Urinary bladder (tissue), 4 donors: ENCODE results near the gene RUSF1. TPM values are rescaled to one million over a fixed set of nuclear protein-coding genes. Genes with fewer than 3 reads are reported as not detected.
"Not testable (repeated sequence)": the region's sequence is repeated elsewhere in the genome, so short reads cannot be mapped to it uniquely, and the experiment has no call there.

Experiments
- DNase-seq: peaks from one replicate; pipeline ENCODE4 v3.0.0-alpha.2; 2015; ENCODE audit errors: extremely low spot score
- H3K27ac ChIP-seq: one replicate; pipeline ENCODE4 v1.5.1; 2013; ENCODE audit warnings: low read depth, mild to moderate bottlenecking, moderate library complexity
- H3K36me3 ChIP-seq: one replicate; pipeline ENCODE4 v1.6.1; 2013; ENCODE audit warnings: mild to moderate bottlenecking, moderate library complexity; ENCODE audit not compliant: insufficient read depth
- H3K4me1 ChIP-seq: one replicate; pipeline ENCODE4 v1.6.1; 2013; ENCODE audit warnings: mild to moderate bottlenecking, moderate library complexity; ENCODE audit not compliant: insufficient read depth
- H3K4me3 ChIP-seq: one replicate; pipeline ENCODE4 v1.5.1; 2013; ENCODE audit warnings: low read depth, low read length
- WGBS: extraction: QIAGEN DNeasy Blood & Tissue Kit; methylation state at CpG from one replicate; pipeline ENCODE4 v1.1.7; 2013; 5-methylcytosine and 5-hydroxymethylcytosine counted together
- polyA plus RNA-seq: library from polyadenylated mRNA; stranded (reverse); fragments of 200-250 nt; gene quantifications from one replicate; pipeline ENCODE4 v1.2.3, GENCODE V29; 2013
- total RNA-seq: library from RNA; depleted of rRNA; stranded (reverse); fragments of >200 nt; gene quantifications from one replicate; pipeline ENCODE4 v1.2.3, GENCODE V29; 2014
- donor health status: healthy with polysubstance abuse.
- donor health status: healthy.

The RUSF1 gene
- total and polyA plus RNA-seq, 2 donors = 59.4 TPM

DNA sequence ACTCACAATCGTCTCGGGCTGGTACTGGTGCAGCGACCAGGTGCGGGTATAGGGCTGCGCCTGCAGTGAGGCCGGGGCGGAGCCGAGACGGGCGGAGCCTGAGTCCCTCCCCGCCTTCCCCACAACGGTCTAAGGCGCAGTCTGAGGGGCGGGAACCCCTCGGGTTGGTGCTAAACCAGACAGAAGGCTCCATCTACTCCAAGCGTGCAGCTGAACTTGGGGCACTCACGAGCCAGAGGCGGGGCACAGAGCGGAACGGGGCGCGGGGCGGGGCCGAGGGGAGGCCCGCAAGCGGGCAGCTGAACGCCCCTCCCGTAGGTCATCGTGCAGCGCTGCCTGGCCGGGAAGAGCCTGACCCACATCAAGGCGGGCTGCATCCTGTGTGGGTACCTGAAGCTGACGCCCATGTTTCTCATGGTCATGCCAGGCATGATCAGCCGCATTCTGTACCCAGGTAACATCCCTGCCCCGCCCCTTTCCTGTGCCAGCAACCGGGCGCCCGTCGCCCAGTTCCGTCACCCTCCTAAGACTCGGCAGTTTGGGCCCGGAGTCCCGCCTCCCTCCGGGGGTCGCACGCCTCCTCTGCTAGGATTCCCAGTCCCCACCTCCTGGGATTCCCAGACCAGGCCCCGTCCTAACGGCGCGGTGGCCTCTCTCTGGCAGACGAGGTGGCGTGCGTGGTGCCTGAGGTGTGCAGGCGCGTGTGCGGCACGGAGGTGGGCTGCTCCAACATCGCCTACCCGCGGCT is 20.3 kb downstream of the RUSF1 start:
- under 1% methylated on average over 60 of the region's 60 CpGs for WGBS
- no peak for DNase-seq

DNA sequence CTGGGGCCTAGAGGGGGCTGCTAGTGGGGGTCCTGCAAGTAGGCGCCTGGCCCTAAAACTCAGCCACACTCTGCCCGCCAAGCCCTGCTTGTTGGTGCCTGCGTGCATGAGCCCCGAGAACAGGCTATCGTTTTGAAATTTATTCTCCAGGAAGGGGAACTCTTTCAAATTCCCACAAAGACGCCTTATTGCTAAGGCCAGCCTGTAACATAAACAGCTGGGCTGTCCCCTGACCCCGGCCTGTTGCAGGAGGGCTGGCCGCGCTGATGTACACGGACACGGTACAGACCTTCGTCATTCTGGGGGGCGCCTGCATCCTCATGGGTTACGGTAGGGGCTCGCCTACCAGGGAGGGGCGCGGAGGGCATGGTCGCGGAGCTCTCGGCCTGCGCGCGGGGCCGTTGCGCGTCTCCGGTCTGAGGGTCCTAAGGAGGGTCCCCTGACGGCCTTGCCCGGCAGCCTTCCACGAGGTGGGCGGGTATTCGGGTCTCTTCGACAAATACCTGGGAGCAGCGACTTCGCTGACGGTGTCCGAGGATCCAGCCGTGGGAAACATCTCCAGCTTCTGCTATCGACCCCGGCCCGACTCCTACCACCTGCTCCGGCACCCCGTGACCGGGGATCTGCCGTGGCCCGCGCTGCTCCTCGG is 21.0 kb downstream of the RUSF1 start:
- Histone ChIP-seq H3K4me1 (no peaks in the 10 kb centered on the region), H3K4me3 (peak overlapping the region; percentile 35), H3K27ac (no peak overlapping the region), H3K36me3 (no peaks in the 10 kb centered on the region)
- WGBS = 7% methylated on average over 48 of the region's 48 CpGs
- DNase-seq = no peak

More for the DNA sequence above, 20.3 kb downstream of the RUSF1 start:
- Histone ChIP-seq H3K36me3 (no peaks in the 10 kb centered on the region), H3K4me3 (peak overlapping the region; percentile 35), H3K4me1 (no peaks in the 10 kb centered on the region), H3K27ac (no peak overlapping the region)

DNA sequence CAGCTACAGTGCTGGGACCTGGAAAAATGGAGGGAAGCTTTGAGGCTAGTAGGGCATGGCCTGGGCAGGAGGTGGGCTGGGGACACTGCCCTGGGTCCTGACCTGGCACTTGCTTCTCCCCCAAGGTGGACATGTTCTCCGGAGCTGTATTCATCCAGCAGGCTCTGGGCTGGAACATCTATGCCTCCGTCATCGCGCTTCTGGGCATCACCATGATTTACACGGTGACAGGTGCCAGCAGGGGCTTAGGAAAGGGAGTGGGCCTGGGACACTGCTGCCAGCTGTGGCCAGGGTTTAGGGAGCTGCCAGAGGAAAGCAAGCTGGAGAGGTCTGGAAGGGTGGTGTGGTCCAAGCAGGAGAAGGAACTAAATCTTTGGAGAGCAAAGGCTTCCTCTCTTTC is 22.1 kb downstream of the RUSF1 start:
- Histone ChIP-seq H3K36me3 (no peaks in the 10 kb centered on the region), H3K27ac (no peak overlapping the region), H3K4me3 (no peak overlapping the region), H3K4me1 (no peaks in the 10 kb centered on the region)
- no peak for DNase-seq
- 92% methylated on average over 5 of the region's 5 CpGs for WGBS

DNA sequence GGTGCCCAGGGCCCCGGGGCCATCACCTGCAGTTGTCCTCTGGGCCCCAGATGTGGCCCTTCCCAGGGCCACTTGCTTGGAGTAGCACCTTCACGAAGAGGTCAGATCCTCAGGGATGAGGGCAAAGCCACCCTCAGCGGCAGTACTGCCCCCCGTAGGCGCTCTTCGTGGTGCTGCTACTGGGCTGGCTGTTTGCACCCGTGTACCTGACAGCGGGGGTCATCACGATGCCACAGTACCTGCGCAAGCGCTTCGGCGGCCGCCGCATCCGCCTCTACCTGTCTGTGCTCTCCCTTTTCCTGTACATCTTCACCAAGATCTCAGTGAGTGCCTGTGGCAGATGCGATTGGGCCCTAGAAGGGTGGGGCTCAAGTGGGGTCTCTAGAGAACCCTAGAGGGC is 22.6 kb downstream of the RUSF1 start:
- Histone ChIP-seq H3K4me3 (no peak overlapping the region), H3K27ac (no peak overlapping the region), H3K4me1 (no peaks in the 10 kb centered on the region), H3K36me3 (no peaks in the 10 kb centered on the region)
- no peak for DNase-seq
- 92% methylated on average over 17 of the region's 17 CpGs for WGBS

DNA sequence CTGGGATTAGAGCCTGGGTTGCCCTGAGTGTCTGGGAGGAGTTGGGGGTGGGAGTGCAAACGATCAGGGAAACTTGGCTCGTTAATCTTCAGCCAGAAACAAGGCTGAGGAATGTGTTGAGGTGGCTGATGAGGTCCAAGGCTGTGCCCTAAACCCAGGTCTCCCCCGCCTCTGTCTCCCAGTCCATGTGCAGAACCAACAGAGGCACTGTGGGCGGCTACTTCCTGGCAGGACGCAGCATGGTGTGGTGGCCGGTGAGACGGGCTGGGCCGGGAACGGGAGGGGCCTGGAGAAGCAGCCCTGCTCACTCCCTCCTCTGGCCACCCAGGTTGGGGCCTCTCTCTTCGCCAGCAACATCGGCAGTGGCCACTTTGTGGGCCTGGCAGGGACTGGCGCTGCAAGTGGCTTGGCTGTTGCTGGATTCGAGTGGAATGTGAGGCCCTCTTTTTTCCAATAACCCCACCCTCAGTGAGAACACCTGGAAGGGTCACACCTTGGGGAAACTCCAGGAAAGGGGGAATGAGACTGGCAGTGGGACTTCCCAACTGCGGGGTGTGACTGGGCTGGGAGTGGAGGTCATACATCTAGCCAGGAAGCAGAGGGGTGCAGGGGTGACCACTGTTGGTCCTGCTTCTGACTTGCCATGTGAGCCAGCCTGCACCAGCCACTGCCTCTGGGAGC is 23.6 kb downstream of the RUSF1 start:
- Histone ChIP-seq H3K4me1 (no peaks in the 10 kb centered on the region), H3K36me3 (no peaks in the 10 kb centered on the region), H3K4me3 (no peak overlapping the region), H3K27ac (no peak overlapping the region)
- 41% methylated on average over 14 of the region's 14 CpGs for WGBS
- DNase-seq = no peak

GRCh38 chr16:31484048-31484447 is 24.1 kb downstream of the RUSF1 start:
- not testable (repeated sequence) for H3K27ac ChIP-seq, H3K4me3 ChIP-seq, H3K4me1 ChIP-seq, H3K36me3 ChIP-seq, DNase-seq
- WGBS = 93% methylated on average over 4 of the region's 4 CpGs

- Histone ChIP-seq H3K27ac (no peak within 1 kb of the TSS), H3K4me1 (no peaks in the 10 kb centered on the region), H3K36me3 (no peaks in the 10 kb centered on the region), H3K4me3 (no peak within 1 kb of the TSS)
- WGBS = 82% methylated on average over 4 of the region's 4 CpGs
- DNase-seq = no peak
Measured at GRCh38 chr16:31483081-31483480, 25.1 kb downstream of the RUSF1 start, which contains the start of gene SLC5A2. TSS of gene SLC5A2 (plus strand) at chr16:31483123. CDS start at chr16:31483137, 14 bp downstream.

DNA sequence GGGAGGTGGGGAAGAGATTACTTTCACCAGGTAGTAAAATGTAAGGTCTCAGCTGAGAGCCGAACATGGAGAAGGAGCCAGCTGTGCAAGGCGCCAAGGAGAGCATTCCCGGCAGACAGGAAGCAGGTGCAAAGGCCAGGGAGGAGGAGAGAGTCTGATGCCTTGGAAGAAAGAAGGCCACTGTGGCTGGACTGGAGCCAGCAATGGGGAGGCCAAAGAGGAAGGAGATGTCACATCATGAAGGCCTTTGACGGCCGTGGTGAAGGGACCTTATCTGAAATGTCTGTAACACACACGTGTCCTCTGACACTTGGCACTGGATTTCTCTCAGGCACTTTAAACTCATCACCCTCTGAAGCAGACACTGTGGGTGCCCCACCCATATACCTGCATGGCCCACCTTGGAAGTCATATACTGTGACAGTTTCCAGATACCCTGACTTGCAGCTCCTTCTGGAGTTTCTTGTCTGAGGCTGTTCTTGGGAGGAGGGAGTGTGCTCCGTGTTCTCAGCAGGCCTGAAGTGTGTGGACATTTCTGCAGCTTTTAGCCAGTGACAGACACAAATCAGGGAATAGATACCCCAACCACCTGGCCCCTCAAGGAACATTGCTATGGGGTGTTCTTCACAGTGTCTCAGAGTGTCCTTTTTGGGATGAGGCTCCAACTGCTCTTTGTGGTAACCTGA is 27.2 kb downstream of the RUSF1 start:
- WGBS = 23% methylated on average over 7 of the region's 7 CpGs
- peaks cover under 1% of the 10 kb centered on the region for H3K4me1 ChIP-seq
- no peak overlapping the region for H3K4me3 ChIP-seq
- no peaks in the 10 kb centered on the region for H3K36me3 ChIP-seq
- DNase-seq = no peak
- no peak overlapping the region for H3K27ac ChIP-seq

DNA sequence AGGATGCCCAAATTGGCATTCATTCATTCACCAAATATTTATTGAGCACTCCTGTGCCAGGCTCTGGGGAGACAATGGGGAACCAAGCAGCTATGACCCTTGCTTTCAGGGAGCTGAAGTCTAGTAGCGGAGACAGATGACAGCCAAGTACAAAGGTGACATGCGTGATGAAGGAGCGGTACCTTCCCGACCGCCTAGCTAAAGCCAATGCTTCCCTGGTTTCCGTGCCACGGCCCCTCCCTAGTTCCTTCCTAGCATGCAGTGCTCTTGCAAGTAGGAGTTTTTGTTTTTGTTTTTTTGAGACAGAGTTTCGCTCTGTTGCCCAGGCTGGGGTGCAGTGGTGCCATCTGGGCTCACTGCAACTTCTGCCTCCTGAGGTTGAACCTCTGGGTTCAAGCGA is 28.4 kb downstream of the RUSF1 start:
- WGBS = 80% methylated on average over 9 of the region's 9 CpGs
- H3K36me3 ChIP-seq = no peaks in the 10 kb centered on the region
- peaks cover 3% of the 10 kb centered on the region for H3K4me1 ChIP-seq
- no peak overlapping the region for H3K4me3 ChIP-seq
- no peak for DNase-seq
- H3K27ac ChIP-seq = no peak overlapping the region

- 83% methylated on average over 3 of the region's 3 CpGs for WGBS
- peaks cover 3% of the 10 kb centered on the region for H3K4me1 ChIP-seq
- no peaks in the 10 kb centered on the region for H3K36me3 ChIP-seq
- DNase-seq = no peak
- no peak overlapping the region for H3K4me3 ChIP-seq
- H3K27ac ChIP-seq = no peak overlapping the region
Measured at GRCh38 chr16:31478956-31479355, 29.2 kb downstream of the RUSF1 start.

GRCh38 chr16:31477220-31478216 is 30.7 kb downstream of the RUSF1 start:
- H3K4me1 ChIP-seq = peaks cover 3% of the 10 kb centered on the region
- H3K27ac ChIP-seq = no peak overlapping the region

GRCh38 chr16:31476303-31477219 is 31.6 kb downstream of the RUSF1 start:
- no peak for DNase-seq
- Histone ChIP-seq H3K36me3 (no peaks in the 10 kb centered on the region), H3K4me3 (no peak overlapping the region), H3K27ac (no peak overlapping the region), H3K4me1 (peaks cover 3% of the 10 kb centered on the region)
- WGBS = 48% methylated on average over 67 of the region's 68 CpGs

More at GRCh38 chr16:31477220-31478216, 30.7 kb downstream of the RUSF1 start:
- no peak for DNase-seq
- no peak overlapping the region for H3K4me3 ChIP-seq
- 66% methylated on average over 67 of the region's 67 CpGs for WGBS
- H3K36me3 ChIP-seq = no peaks in the 10 kb centered on the region
